ENCODE measurements around the gene DCP2.

DCP2 gene

GRCh38 chr5:112967520-112968083 lies 9.0 kb upstream of the DCP2 start:
- no peak for DNase-seq

GRCh38 chr5:112968411-112969106 lies 8.0 kb upstream of the DCP2 start:
- no peak for DNase-seq

GRCh38 chr5:112971276-112971675 lies 5.3 kb upstream of the DCP2 start:
- DNase-seq, result no peak

GRCh38 chr5:112973036-112973435 lies 3.6 kb upstream of the DCP2 start:
- DNase-seq, result no peak

- no peak for DNase-seq
These were observed 2.7 kb upstream of the DCP2 start for GRCh38 chr5:112973904-112974303.

- no peak for DNase-seq
These were observed 1.7 kb upstream of the DCP2 start for GRCh38 chr5:112974901-112975300.

GRCh38 chr5:112975721-112976431 lies 722 bp upstream of the DCP2 start:
- no peak for DNase-seq

GRCh38 chr5:112977440-112977861 lies 853 bp downstream of the DCP2 start:
- DNase-seq, result no peak

GRCh38 chr5:112978836-112979235 lies 2.2 kb downstream of the DCP2 start:
- DNase-seq, result no peak

GRCh38 chr5:112979723-112980122 lies 3.1 kb downstream of the DCP2 start:
- no peak for DNase-seq

- DNase-seq, result no peak
These were observed 6.8 kb downstream of the DCP2 start for GRCh38 chr5:112983363-112983762.

- no peak for DNase-seq
These were observed 9.6 kb downstream of the DCP2 start for GRCh38 chr5:112986224-112986623.

- peak; percentile 7 for DNase-seq
These were observed 19.4 kb downstream of the DCP2 start for GRCh38 chr5:112995764-112996618.

- DNase-seq, result no peak
These were observed 20.3 kb downstream of the DCP2 start for GRCh38 chr5:112996830-112997374.

- no peak for DNase-seq
These were observed 21.7 kb downstream of the DCP2 start for GRCh38 chr5:112998296-112998695.

GRCh38 chr5:113000466-113000865 lies 23.9 kb downstream of the DCP2 start:
- no peak for DNase-seq

GRCh38 chr5:113002423-113002822 lies 25.8 kb downstream of the DCP2 start:
- no peak for DNase-seq

- no peak for DNase-seq
These were observed 27.2 kb downstream of the DCP2 start for GRCh38 chr5:113003763-113004162.

GRCh38 chr5:113005454-113005853 lies 28.9 kb downstream of the DCP2 start:
- DNase-seq, result no peak

- DNase-seq, result no peak
These were observed 41.5 kb downstream of the DCP2 start for GRCh38 chr5:113017881-113018635.

GRCh38 chr5:113020461-113021273 lies 44.1 kb downstream of the DCP2 start:
- no peak for DNase-seq

Measured in NCI-H510A treated with DMSO at 0.1 percent for 48 hours (cell line).